ENCODE measurements around the gene CTSV. TPM values are rescaled to one million over a fixed set of nuclear protein-coding genes. Genes with fewer than 3 reads are reported as not detected.
"Not testable (repeated sequence)": the region's sequence is repeated elsewhere in the genome, so short reads cannot be mapped to it uniquely, and the experiment has no call there.

The CTSV gene
- total RNA-seq = 1 to 10 TPM in 1 of 2 donors, under 1 TPM in 1; 0.24 to 1.1 TPM
- 1 to 10 TPM; 1.4 to 3.4 (median 2.9) TPM for polyA plus RNA-seq (ENCODE audit: insufficient read length in 6 of 6)
- long read RNA-seq, donor 1, partial matches to known transcripts = 0 of 1 reads
- long read RNA-seq, donor 1, other reads (novel, unspliced or antisense) = 0 of 1 reads
- long read RNA-seq, donor 2 = 0 reads
- long read RNA-seq, donor 3, partial matches to known transcripts = 0 of 1 reads
- long read RNA-seq, donor 3, other reads (novel, unspliced or antisense) = 0 of 1 reads
- long read RNA-seq, donor 4, partial matches to known transcripts = 0 of 1 reads
- long read RNA-seq, donor 4, other reads (novel, unspliced or antisense) = 0 of 1 reads
- long read RNA-seq, donor 5, partial matches to known transcripts = 0 of 3 reads
- long read RNA-seq, donor 5, other reads (novel, unspliced or antisense) = 0 of 3 reads
- long read RNA-seq, donor 6 = 0 reads
- long read RNA-seq, donor 7, partial matches to known transcripts = 0 of 1 reads
- long read RNA-seq, donor 7, other reads (novel, unspliced or antisense) = 0 of 1 reads
- long read RNA-seq, donor 8, partial matches to known transcripts = 0 of 1 reads
- long read RNA-seq, donor 8, other reads (novel, unspliced or antisense) = 0 of 1 reads
- long read RNA-seq, donor 9 = 0 reads
- long read RNA-seq, donor 10 = 0 reads
- long read RNA-seq, donor 11, partial matches to known transcripts = 0 of 2 reads
- long read RNA-seq, donor 11, other reads (novel, unspliced or antisense) = 0 of 2 reads
- long read RNA-seq, donor 12 = 0 reads

- Histone ChIP-seq H3K27ac (no peak within 1 kb of the TSS), H3K9me3 (no peaks in the 10 kb centered on the region), H3K4me1 (peaks cover 7% of the 10 kb centered on the region in 2 donors), H3K27me3 (peaks cover 9 to 60% of the 10 kb centered on the region in 2 donors), H3K4me3 (peak within 1 kb of the TSS; percentile 42 to 49), H3K36me3 (no peaks in the 10 kb centered on the region)
- peak; percentile 100 for ATAC-seq
- intact Hi-C loops (cut with DNase I) = no loop called here
- no peak for TF ChIP-seq CTCF (IDR thresholded peaks at IDR 0.05)
- DNase-seq = peak; percentile 82 to 95 (median 91)
These were observed at the start of gene CTSV for GRCh38 chr9:97038611-97039513. CTSV (minus strand) TSS chr9:97039142; CDS start chr9:97038043, 1,099 bp downstream.

GRCh38 chr9:97087668-97088215 lies 48.8 kb upstream of the CTSV start:
- H3K4me1 ChIP-seq; ATAC-seq; H3K4me3 ChIP-seq; H3K9me3 ChIP-seq; DNase-seq; H3K27ac ChIP-seq; H3K36me3 ChIP-seq; intact Hi-C loops (cut with DNase I): not testable (repeated sequence)
- peaks cover 0 to 25% of the 10 kb centered on the region in 2 donors for H3K27me3 ChIP-seq

GRCh38 chr9:97084562-97084991 lies 45.6 kb upstream of the CTSV start:
- H3K4me1 ChIP-seq; H3K4me3 ChIP-seq; H3K27ac ChIP-seq; DNase-seq; H3K9me3 ChIP-seq; H3K36me3 ChIP-seq; intact Hi-C loops (cut with DNase I); ATAC-seq: not testable (repeated sequence)
- H3K27me3 ChIP-seq = peaks cover 0 to 33% of the 10 kb centered on the region in 2 donors

- peaks cover 26 to 76% of the 10 kb centered on the region in 2 donors for H3K27me3 ChIP-seq
- no peak for TF ChIP-seq CTCF (IDR thresholded peaks at IDR 0.05)
- intact Hi-C loops (cut with DNase I) = no loop called here
- DNase-seq = no peak
- H3K9me3 ChIP-seq = peaks cover 0 to 2% of the 10 kb centered on the region in 2 donors
- no peak overlapping the region for H3K27ac ChIP-seq
- no peak overlapping the region for H3K4me3 ChIP-seq
- H3K36me3 ChIP-seq = no peaks in the 10 kb centered on the region
- no peak for ATAC-seq
- H3K4me1 ChIP-seq = no peaks in the 10 kb centered on the region
These were observed 39.4 kb upstream of the CTSV start for GRCh38 chr9:97078362-97078761.

GRCh38 chr9:97077452-97078295 lies 38.7 kb upstream of the CTSV start:
- peaks cover 26 to 83% of the 10 kb centered on the region in 2 donors for H3K27me3 ChIP-seq
- H3K36me3 ChIP-seq = no peaks in the 10 kb centered on the region
- H3K27ac ChIP-seq = no peak overlapping the region
- DNase-seq (no peak), ATAC-seq (no peak)
- no peaks in the 10 kb centered on the region for H3K4me1 ChIP-seq
- intact Hi-C loops (cut with DNase I) = no loop called here
- no peak for TF ChIP-seq CTCF (IDR thresholded peaks at IDR 0.05)
- H3K4me3 ChIP-seq = no peak overlapping the region
- peaks cover 0 to under 1% of the 10 kb centered on the region in 2 donors for H3K9me3 ChIP-seq

- DNase-seq; intact Hi-C loops (cut with DNase I); H3K4me3 ChIP-seq; ATAC-seq; H3K27ac ChIP-seq; H3K9me3 ChIP-seq; H3K36me3 ChIP-seq; H3K4me1 ChIP-seq: not testable (repeated sequence)
- H3K27me3 ChIP-seq = peaks cover 26 to 91% of the 10 kb centered on the region in 2 donors
These were observed 37.9 kb upstream of the CTSV start for GRCh38 chr9:97076731-97077451.

All from left lung (tissue), 14 donors.